ENCODE data around the gene MUC16.

MUC16 gene

DNA sequence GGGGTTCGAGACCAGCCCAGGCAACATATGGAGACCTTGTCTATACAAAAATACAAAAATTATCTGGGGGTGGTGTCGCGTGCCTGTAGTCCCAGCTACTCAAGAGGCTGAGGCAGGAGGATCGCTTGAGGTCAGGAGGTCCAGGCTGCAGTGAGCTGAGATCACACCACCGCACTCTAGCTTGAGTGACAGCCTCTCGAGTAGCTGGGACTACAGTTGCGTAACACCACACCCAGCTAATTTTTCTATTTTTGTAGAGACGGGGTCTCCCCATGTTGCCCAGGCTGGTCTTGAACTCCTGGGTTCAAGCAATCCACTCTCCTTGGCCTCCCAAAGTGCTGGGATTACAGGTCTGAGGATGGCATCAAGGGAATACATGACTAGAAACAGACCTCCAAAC is 30.8 kb upstream of the MUC16 start:
- no peak overlapping the region for H3K4me3 ChIP-seq (ENCODE audit: low read length)
- H3K4me1 ChIP-seq (ENCODE audit: control insufficient read depth, low read depth, low read length): no peaks in the 10 kb centered on the region
- H3K36me3 ChIP-seq (ENCODE audit: control insufficient read depth, low read depth, low read length): no peaks in the 10 kb centered on the region
- no peak overlapping the region for H3K9ac ChIP-seq (ENCODE audit: low read length)
- no peaks in the 10 kb centered on the region for H3K27me3 ChIP-seq (ENCODE audit: control insufficient read depth, insufficient read depth, low read length)
- H3K9me3 ChIP-seq (ENCODE audit: control insufficient read depth, low read depth, low read length): no peaks in the 10 kb centered on the region
- H3K27ac ChIP-seq (ENCODE audit: low read length): no peak overlapping the region

DNA sequence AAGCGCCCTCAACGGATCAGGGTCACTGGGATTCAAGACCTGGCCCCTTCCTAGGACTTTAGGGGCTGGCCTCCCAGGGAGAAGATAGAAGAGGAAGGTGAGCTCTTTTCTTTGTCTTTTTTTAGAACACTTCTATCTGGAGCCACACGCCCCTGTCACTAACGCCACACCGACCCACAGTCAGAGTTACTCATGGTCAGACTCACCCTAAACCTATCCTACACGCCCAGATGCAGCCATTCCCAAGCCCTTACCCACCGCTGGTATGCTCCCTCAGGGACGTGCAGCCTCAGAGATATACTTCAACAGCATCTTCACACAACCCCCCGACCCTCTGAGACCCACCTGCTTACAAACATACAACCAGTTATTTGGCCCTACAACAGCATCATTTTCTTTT is 29.9 kb upstream of the MUC16 start:
- no peaks in the 10 kb centered on the region for H3K27me3 ChIP-seq (ENCODE audit: control insufficient read depth, insufficient read depth, low read length)
- H3K27ac ChIP-seq (ENCODE audit: low read length): no peak overlapping the region
- H3K9ac ChIP-seq (ENCODE audit: low read length): no peak overlapping the region
- no peaks in the 10 kb centered on the region for H3K9me3 ChIP-seq (ENCODE audit: control insufficient read depth, low read depth, low read length)
- no peak overlapping the region for H3K4me3 ChIP-seq (ENCODE audit: low read length)
- H3K4me1 ChIP-seq (ENCODE audit: control insufficient read depth, low read depth, low read length): no peaks in the 10 kb centered on the region
- no peaks in the 10 kb centered on the region for H3K36me3 ChIP-seq (ENCODE audit: control insufficient read depth, low read depth, low read length)

DNA sequence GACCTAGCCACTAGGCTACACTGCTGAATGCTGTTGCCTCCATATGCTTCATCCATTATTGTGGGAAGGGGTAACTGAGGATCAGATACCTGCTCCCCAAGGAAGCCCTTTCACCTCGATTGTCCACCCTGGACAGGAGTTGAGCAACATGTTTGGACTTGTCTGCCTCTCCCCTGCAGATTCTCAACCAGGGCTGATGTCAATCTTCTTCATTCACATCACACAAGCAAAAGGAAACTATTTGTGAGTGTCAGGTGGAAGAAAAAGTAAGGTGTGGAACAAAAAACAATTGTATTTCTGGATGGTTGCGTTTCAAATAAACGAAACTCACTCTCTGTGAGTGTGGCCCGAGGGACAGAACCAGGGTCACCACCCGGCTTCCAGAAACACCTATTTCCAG is 29.5 kb upstream of the MUC16 start:
- Histone ChIP-seq H3K36me3 (ENCODE audit: control insufficient read depth, low read depth, low read length) (no peaks in the 10 kb centered on the region), H3K27ac (ENCODE audit: low read length) (no peak overlapping the region), H3K27me3 (ENCODE audit: control insufficient read depth, insufficient read depth, low read length) (no peaks in the 10 kb centered on the region), H3K9ac (ENCODE audit: low read length) (no peak overlapping the region), H3K9me3 (ENCODE audit: control insufficient read depth, low read depth, low read length) (no peaks in the 10 kb centered on the region), H3K4me1 (ENCODE audit: control insufficient read depth, low read depth, low read length) (no peaks in the 10 kb centered on the region), H3K4me3 (ENCODE audit: low read length) (no peak overlapping the region)

DNA sequence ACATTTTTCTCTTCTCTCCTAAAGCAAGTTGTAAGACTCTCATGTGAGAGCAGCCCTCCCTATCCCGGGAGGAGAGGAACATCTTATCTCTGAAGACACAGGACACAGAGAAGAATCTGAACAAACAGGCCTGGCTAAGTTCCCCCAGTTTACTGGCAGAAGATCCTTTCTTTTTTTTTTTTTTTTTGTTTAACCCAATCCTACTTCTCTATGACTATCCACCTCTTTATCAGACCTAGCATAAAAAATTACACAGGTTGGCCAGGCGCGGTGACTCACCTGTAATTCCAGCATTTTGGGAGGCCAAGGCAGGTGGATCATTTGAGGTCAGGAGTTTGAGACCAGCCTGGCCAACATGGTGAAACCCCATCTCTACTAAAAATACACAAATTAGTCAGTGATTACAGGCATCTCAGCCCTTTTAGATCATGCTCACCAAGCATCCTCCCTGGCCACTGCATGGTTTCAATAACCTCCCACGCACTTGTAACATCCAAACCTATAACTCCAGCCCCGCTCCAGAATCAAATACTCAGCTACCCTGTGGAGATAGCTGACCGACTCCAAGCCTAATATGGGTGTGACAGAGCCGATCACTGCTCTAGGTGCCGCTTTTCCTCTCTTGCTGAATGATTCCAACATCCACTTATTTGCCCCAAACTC is 27.3 kb upstream of the MUC16 start:
- H3K27me3 ChIP-seq (ENCODE audit: control insufficient read depth, insufficient read depth, low read length): no peaks in the 10 kb centered on the region
- no peaks in the 10 kb centered on the region for H3K36me3 ChIP-seq (ENCODE audit: control insufficient read depth, low read depth, low read length)
- no peak overlapping the region for H3K27ac ChIP-seq (ENCODE audit: low read length)
- no peaks in the 10 kb centered on the region for H3K4me1 ChIP-seq (ENCODE audit: control insufficient read depth, low read depth, low read length)
- no peaks in the 10 kb centered on the region for H3K9me3 ChIP-seq (ENCODE audit: control insufficient read depth, low read depth, low read length)
- no peak overlapping the region for H3K4me3 ChIP-seq (ENCODE audit: low read length)
- no peak overlapping the region for H3K9ac ChIP-seq (ENCODE audit: low read length)

DNA sequence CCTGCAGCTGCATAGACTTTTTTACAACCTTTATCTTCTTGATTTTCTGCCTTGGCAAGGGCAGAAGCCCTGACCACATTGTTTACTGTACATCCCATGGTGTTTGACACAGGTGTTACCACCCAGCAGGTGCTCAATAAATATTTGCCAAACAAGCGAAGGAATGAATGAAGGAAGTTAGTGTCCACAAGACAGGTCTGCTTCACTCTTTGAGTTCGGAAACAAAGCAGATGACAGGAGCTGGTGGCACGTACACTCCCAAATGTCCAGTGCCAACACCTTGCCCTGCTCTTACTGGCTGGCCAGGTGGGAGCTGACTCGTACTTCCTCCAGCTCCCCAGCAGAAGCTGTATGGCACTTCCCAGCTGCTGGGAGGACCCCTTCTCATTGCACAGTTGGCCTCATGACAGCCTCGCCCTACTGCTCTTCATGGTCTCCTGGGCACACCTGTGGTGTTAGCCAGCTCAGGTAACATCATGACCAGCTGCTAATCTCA is 22.0 kb upstream of the MUC16 start:
- Histone ChIP-seq H3K9ac (ENCODE audit: low read length) (no peak overlapping the region), H3K4me3 (ENCODE audit: low read length) (no peak overlapping the region), H3K9me3 (ENCODE audit: control insufficient read depth, low read depth, low read length) (no peaks in the 10 kb centered on the region), H3K4me1 (ENCODE audit: control insufficient read depth, low read depth, low read length) (no peaks in the 10 kb centered on the region), H3K36me3 (ENCODE audit: control insufficient read depth, low read depth, low read length) (no peaks in the 10 kb centered on the region), H3K27ac (ENCODE audit: low read length) (no peak overlapping the region), H3K27me3 (ENCODE audit: control insufficient read depth, insufficient read depth, low read length) (no peaks in the 10 kb centered on the region)

DNA sequence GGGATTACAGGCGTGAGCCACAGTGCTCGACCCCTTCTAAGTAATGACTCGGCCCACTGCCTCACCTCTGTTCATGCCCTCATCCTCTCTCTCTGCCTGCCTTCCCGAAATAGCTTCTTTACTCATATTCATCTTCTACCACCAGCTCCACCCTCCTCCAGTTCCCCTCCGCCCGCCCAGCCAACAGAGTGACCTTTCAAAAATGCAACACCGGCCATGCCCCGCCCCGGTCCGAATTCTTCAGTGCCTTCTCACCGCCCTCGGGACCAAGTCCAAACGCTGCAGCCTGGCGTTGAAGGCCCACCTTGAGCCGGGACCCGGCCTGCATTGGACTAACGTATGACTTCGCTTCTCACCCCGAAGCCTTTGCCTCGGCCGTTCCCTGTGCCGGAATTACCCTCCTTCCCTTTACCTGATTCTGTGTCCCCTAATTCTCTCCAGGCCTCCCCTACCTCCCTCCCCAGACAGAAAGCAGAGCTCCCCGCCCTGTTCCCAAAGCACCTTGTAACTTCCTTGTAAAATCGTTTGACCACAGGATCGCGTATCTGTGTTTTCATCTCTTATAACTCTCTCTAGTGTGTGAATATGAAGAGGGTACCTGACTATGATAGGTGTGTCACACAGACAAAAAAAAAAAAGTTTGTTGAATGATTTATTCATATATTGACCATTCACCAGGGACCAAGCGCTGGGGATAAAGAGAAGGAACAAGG is 8.1 kb upstream of the MUC16 start:
- Histone ChIP-seq H3K27me3 (ENCODE audit: control insufficient read depth, insufficient read depth, low read length) (no peaks in the 10 kb centered on the region), H3K9ac (ENCODE audit: low read length) (no peak overlapping the region), H3K4me3 (ENCODE audit: low read length) (no peak overlapping the region), H3K9me3 (ENCODE audit: control insufficient read depth, low read depth, low read length) (no peaks in the 10 kb centered on the region), H3K27ac (ENCODE audit: low read length) (no peak overlapping the region), H3K4me1 (ENCODE audit: control insufficient read depth, low read depth, low read length) (no peaks in the 10 kb centered on the region), H3K36me3 (ENCODE audit: control insufficient read depth, low read depth, low read length) (no peaks in the 10 kb centered on the region)

DNA sequence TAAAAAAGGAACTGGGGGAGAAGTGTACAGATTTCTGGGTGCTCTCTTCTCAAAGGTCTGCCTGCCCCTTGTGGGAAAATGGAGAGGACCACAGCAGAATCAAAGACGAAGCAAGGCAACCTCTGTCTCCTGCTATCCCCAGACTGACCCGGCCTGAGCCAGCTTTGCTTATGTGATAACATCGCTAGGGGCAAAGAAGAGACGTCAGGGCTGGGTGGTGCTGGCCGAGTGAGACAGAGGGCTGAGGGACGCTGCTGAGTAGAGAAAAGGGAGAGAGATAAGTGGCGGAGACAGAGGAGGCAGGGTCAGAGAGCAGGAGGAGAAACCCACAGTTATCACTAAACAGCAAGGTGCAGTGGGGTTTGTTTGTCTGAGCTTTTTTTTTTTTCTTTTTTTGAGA is 4.6 kb upstream of the MUC16 start:
- H3K27me3 ChIP-seq (ENCODE audit: control insufficient read depth, insufficient read depth, low read length): no peaks in the 10 kb centered on the region
- no peaks in the 10 kb centered on the region for H3K36me3 ChIP-seq (ENCODE audit: control insufficient read depth, low read depth, low read length)
- H3K9me3 ChIP-seq (ENCODE audit: control insufficient read depth, low read depth, low read length): no peaks in the 10 kb centered on the region
- H3K9ac ChIP-seq (ENCODE audit: low read length): no peak overlapping the region
- H3K27ac ChIP-seq (ENCODE audit: low read length): no peak overlapping the region
- H3K4me1 ChIP-seq (ENCODE audit: control insufficient read depth, low read depth, low read length): no peaks in the 10 kb centered on the region
- H3K4me3 ChIP-seq (ENCODE audit: low read length): no peak overlapping the region

DNA sequence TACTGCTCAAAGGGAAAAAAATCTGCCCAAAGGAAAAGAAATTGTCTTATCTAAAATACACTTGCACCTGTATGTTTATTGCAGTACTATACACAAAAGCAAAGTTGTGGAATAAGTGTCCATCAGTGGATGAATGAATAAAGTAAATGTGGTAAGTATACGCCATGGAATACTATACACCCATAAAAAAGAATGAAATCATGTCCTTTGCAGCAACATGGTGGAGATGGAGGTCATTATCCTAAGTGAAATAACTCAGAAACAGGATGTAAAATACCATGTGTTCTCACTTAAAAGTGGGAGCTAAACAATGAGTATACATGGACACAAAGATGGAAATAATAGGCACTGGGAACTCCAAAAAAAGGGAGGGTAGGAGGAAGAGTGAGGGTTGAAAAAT is 3.8 kb upstream of the MUC16 start:
- no peak overlapping the region for H3K9ac ChIP-seq (ENCODE audit: low read length)
- H3K4me1 ChIP-seq (ENCODE audit: control insufficient read depth, low read depth, low read length): no peaks in the 10 kb centered on the region
- no peaks in the 10 kb centered on the region for H3K9me3 ChIP-seq (ENCODE audit: control insufficient read depth, low read depth, low read length)
- no peak overlapping the region for H3K4me3 ChIP-seq (ENCODE audit: low read length)
- no peaks in the 10 kb centered on the region for H3K27me3 ChIP-seq (ENCODE audit: control insufficient read depth, insufficient read depth, low read length)
- H3K36me3 ChIP-seq (ENCODE audit: control insufficient read depth, low read depth, low read length): no peaks in the 10 kb centered on the region
- no peak overlapping the region for H3K27ac ChIP-seq (ENCODE audit: low read length)

DNA sequence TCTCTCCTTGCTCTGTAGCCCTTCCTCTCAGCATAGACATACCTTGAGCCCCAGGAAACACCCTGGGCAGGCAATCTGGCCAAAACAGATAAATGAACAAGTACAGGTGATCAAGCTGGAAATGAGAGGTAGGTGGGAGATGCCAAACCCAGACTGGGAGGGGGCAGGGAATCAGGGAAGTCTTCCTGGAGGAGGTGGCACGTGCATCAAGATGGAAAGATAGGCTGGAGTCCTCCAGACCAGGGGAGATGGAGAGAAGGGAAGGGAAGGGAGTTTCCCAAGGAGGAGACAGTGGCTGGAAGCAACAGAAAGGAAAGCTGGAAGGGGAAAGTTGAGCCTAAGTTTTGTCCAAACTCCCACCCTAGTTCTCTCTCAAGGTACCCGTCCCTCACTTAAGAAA is 1.7 kb upstream of the MUC16 start:
- H3K4me3 ChIP-seq (ENCODE audit: low read length): no peak overlapping the region
- H3K4me1 ChIP-seq (ENCODE audit: control insufficient read depth, low read depth, low read length): no peaks in the 10 kb centered on the region
- no peaks in the 10 kb centered on the region for H3K9me3 ChIP-seq (ENCODE audit: control insufficient read depth, low read depth, low read length)
- no peaks in the 10 kb centered on the region for H3K36me3 ChIP-seq (ENCODE audit: control insufficient read depth, low read depth, low read length)
- no peak overlapping the region for H3K27ac ChIP-seq (ENCODE audit: low read length)
- H3K27me3 ChIP-seq (ENCODE audit: control insufficient read depth, insufficient read depth, low read length): no peaks in the 10 kb centered on the region
- no peak overlapping the region for H3K9ac ChIP-seq (ENCODE audit: low read length)

DNA sequence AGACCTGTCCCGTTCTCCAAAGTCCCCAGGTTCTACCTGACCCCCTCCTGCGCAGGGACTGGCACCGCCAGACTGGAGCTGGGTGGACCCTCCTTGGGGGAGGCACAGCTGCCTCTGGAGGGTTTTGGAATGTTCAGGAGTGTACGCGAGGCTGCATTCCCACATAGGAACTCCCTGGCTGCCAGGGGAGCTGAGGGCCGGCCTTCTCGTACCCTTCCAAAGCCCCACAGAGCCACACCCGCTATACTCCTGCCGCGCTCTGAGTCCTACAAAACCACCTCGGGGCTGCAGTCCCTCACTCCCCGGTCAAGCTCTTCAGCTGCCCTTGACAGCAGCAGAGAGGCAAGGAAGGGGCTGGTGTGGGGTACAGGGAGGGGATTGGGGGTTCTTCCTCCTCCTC is 484 bp upstream of the MUC16 start:
- Histone ChIP-seq H3K27ac (ENCODE audit: low read length) (no peak overlapping the region), H3K4me3 (ENCODE audit: low read length) (no peak overlapping the region), H3K9me3 (ENCODE audit: control insufficient read depth, low read depth, low read length) (no peaks in the 10 kb centered on the region), H3K4me1 (ENCODE audit: control insufficient read depth, low read depth, low read length) (no peaks in the 10 kb centered on the region), H3K9ac (ENCODE audit: low read length) (no peak overlapping the region), H3K36me3 (ENCODE audit: control insufficient read depth, low read depth, low read length) (no peaks in the 10 kb centered on the region), H3K27me3 (ENCODE audit: control insufficient read depth, insufficient read depth, low read length) (no peaks in the 10 kb centered on the region)

DNA sequence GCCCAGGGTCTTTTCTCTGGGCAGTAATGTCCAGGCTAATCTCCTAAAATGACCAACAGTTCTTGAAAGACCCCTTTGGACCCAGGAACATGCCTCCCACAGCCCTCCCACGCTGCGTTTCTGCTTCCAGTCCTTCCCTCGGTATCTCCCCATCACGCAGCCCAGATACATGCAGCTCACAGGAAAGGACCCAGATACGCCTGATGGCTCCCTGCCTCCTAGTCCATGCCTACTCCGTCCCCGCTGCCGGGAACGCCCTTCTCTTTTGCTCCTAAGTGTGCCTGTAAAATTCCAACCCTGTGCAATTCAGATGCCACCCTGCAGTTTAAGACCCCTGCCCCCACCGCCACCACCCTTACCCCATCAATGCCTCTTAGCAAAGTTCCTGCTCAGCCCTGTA is 778 bp downstream of the MUC16 start:
- Histone ChIP-seq H3K9me3 (ENCODE audit: control insufficient read depth, low read depth, low read length) (no peaks in the 10 kb centered on the region), H3K4me3 (ENCODE audit: low read length) (no peak overlapping the region), H3K4me1 (ENCODE audit: control insufficient read depth, low read depth, low read length) (no peaks in the 10 kb centered on the region), H3K36me3 (ENCODE audit: control insufficient read depth, low read depth, low read length) (no peaks in the 10 kb centered on the region), H3K27me3 (ENCODE audit: control insufficient read depth, insufficient read depth, low read length) (no peaks in the 10 kb centered on the region), H3K9ac (ENCODE audit: low read length) (no peak overlapping the region), H3K27ac (ENCODE audit: low read length) (no peak overlapping the region)

DNA sequence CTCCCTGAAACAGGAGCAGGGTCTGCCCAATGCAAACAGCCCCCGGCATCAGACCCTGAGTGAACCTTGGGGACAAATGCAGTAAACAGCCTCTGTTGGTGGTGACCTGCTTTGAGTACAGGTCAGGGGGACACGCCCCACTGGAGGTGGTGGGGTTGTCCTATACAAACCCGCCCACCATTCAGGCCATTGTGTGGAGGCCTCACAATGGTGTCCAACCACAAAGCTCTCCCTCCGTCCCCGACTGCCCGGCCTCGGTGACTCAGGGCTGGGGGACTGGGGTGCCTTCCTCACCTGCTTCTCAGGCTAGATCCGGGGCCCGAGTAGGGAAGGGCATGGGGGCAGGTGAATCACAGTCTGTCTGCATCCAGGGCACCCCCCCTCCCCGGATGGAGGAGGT is 1.5 kb downstream of the MUC16 start:
- no peak overlapping the region for H3K27ac ChIP-seq (ENCODE audit: low read length)

More for the DNA sequence above, 1.5 kb downstream of the MUC16 start:
- no peaks in the 10 kb centered on the region for H3K9me3 ChIP-seq (ENCODE audit: control insufficient read depth, low read depth, low read length)
- no peak overlapping the region for H3K9ac ChIP-seq (ENCODE audit: low read length)
- no peak overlapping the region for H3K4me3 ChIP-seq (ENCODE audit: low read length)
- no peaks in the 10 kb centered on the region for H3K4me1 ChIP-seq (ENCODE audit: control insufficient read depth, low read depth, low read length)
- H3K27me3 ChIP-seq (ENCODE audit: control insufficient read depth, insufficient read depth, low read length): no peaks in the 10 kb centered on the region
- H3K36me3 ChIP-seq (ENCODE audit: control insufficient read depth, low read depth, low read length): no peaks in the 10 kb centered on the region

Measured in iPS-18a (cell line).